NCI-H1436 (cell line): ENCODE data around the gene LRCH1.

Experiments
- DNase-seq: peaks from one replicate; lab custom pipeline; 2025; lab: John Stamatoyannopoulos, UW

Gene LRCH1

GRCh38 chr13:46712524-46712923 lies 159.6 kb downstream of the LRCH1 start:
- no peak for DNase-seq

GRCh38 chr13:46715363-46715762 lies 162.4 kb downstream of the LRCH1 start:
- DNase-seq, result no peak

GRCh38 chr13:46716821-46717220 lies 163.9 kb downstream of the LRCH1 start:
- no peak for DNase-seq

DNA sequence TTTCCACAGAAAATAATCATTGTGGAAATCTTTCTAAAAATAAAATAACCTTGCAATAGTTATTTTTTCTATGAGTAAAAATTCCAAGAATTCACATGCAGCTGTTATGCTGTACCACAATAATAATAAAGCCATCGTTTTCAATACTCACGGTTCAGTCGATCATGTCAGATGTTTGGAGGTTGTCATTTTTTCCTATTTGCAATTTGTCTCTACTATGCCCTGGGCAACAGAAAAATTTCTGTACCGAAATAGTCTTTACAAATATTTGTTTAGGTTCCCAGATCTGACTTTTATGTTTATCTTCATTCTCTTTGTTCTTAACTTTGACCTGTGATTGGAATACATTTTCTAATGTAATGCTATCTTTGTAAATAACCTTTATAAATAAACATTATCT lies 164.3 kb downstream of the LRCH1 start:
- DNase-seq, result no peak

- DNase-seq, result no peak
These were observed 164.9 kb downstream of the LRCH1 start for GRCh38 chr13:46717856-46718255.

DNA sequence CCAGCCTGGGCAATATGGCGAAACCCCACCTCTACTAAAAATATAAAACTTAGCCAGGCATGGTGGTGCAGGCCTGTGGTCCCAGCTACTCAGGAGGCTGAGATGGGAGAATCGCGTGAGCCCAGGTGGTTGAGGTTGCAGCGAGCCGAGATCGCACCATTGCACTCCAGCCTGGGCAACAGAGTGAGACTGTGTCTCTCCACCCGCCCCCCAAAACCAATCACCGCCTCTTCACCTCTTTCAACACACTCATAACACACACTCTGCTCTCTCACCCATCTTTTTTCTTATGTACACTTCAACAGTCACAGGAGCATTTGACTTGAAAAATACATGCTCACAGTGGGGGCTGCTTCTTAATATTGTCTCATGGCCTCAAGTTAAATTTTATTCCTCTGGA lies 167.2 kb downstream of the LRCH1 start:
- no peak for DNase-seq

GRCh38 chr13:46721054-46721453 lies 168.1 kb downstream of the LRCH1 start:
- DNase-seq, result peak; percentile 27

GRCh38 chr13:46726347-46726746 lies 173.4 kb downstream of the LRCH1 start:
- DNase-seq, result no peak

GRCh38 chr13:46728777-46729176 lies 175.8 kb downstream of the LRCH1 start:
- DNase-seq, result no peak

DNA sequence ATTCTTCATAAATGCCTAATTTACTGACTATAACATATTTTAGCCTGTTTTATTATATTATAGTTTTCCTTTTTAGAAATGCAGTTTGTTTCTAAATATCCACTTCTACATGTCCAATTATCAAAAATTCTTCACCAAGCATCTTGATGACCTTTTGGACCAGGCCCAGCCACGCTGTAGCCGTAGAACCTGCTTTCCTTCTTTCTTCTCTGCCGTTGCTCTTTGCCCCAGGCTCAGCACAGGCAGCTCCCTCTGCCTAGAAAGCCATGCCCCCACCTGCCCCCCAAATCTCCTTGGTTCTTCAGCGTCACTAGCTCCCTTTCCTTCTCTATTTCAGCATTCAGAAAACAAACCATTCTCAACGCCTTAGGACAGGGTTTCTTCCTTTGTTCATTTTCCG lies 178.6 kb downstream of the LRCH1 start:
- no peak for DNase-seq

- no peak for DNase-seq
These were observed 182.5 kb downstream of the LRCH1 start for GRCh38 chr13:46735425-46735824.

DNA sequence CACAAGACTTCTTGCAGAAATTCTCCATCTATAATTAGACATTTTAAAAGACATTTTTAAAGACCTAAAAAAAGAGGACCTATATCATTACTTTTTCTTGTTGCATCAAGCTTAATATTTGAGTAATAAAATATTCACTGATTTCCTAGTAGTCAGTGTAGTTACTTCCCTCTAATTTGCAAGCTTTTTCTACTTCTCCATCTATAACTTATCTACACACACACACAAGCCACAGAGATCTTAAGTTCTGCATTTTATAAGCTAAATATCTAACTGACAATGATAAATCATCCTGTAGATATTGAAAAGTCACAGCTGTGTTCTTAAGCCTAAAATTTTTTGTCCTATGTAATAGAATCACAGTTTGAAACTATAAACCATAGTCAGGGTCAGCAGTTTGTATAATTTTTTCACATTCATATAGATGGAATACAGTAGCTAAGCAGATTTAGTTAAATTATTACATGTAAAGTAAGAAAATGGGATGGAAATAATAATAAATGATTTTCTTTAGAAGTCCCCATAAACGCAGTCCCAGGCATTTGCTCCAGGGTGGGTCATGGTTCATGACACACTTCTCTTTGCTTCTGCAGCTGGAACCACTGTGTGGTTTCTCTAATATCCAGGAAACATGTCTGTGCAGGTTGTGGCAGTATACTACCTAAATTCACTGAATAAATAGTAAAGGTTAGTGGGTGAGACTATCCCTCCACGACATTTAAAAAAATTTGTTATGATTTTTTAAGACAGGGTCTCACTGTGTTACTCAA lies 183.8 kb downstream of the LRCH1 start:
- no peak for DNase-seq

- DNase-seq, result no peak
These were observed 185.1 kb downstream of the LRCH1 start for GRCh38 chr13:46738055-46738454.

- DNase-seq, result no peak
These were observed 185.8 kb downstream of the LRCH1 start for GRCh38 chr13:46738766-46739165.

DNA sequence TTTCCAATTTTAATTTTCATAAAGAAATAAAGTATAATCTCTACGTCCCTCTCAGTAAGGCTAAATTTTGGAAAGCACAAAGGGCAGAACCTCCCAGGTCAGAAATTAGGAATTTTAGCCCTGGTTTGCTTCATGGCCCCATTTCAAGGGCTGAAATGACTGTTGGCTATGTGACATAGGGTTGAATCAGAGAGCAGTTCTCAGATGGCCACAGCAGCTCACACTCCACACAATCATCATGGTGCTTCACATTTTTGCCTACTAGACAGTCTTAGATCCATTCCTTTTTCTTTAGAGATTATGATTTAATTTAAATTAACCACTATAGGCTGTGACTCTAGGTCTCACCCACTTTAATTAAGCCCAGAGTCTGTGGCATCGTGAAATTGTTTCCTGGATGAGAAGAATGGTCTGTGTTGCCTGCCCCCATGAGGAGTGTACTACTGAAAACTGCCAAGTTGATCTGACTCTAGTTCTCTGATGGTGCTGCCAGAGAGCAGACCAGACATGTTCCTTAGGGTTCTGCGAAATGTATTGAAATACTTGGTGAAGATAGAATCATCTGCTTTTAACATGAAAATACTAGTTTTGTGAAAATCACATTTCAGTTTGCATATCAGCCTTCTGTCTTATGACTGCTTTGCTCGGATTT lies 186.6 kb downstream of the LRCH1 start:
- DNase-seq, result no peak

DNA sequence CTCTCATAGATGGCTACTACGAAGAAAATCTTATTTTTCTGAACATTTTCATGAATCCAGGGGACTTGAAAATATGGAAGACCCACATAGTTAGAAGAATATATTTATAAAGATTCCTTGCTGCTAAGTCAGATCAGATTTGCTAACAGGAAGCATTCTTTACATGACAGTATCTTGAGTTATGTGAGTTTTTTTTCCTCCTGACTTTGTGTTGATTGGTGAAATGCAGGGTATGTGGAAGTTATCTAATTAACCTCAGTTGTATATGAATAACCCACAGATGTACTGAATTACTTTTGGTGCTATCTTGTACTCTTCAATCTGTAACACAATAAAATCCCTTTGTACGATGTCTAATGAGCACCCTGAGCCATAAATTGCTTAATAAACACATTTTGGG lies 190.2 kb downstream of the LRCH1 start:
- no peak for DNase-seq

DNA sequence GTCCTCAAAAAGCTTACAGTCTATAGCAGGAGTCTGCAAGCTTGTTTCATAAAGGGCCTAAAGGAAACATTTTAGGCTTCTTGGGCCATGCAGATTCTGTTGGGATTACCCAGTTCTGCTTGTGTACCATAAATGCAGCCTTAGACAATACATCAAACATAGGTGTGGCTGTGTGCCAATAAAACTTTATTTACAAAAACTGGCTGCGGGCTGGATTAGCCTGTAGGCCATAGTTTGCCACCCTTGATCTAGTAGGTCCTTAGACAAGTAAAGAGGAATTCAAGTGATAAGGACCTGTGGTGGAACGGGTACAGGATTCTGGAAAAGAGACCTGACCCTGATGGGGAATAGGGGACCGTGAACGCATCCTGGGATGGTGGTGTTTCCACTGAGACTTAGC lies 192.1 kb downstream of the LRCH1 start:
- no peak for DNase-seq

- no peak for DNase-seq
These were observed 192.7 kb downstream of the LRCH1 start for GRCh38 chr13:46745706-46746105.

GRCh38 chr13:46747031-46747820 lies 194.3 kb downstream of the LRCH1 start:
- DNase-seq, result no peak

DNA sequence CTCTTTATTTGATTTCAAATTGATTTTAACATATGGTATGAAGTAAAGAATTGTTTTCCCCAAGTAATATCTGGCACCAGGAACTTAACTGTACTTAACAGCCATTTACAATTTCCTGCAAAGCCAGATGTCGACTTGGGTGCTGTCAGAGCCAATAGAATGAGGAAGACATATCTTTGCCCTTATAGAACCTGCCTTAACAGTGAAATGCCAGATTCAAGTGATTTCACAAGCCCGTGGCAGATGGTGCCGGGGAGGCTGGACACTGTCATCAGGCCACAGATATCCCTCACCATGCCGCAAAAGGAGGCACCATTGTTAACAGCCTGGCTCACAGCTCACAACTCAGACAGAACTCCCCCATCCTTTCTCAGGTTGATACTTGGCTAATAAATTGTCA lies 195.3 kb downstream of the LRCH1 start:
- DNase-seq, result no peak

DNA sequence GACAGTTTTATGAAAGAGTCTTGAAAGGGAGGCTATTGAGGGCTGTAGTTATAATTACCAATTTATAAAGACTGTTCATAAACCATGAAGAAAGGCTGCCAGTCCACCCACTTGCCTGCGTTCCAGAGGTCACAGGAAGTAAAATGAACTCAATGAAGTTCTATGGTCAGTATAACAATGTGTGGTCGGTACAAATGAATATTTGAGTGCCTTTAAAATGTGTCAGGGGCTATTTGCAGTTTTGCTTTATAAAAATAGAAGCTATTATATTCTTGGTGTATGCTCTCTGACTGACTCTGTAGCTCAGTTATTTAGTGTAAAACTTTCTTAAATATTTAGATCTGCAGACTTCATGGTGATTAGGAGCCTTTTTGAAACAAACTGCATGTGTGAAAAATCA lies 197.0 kb downstream of the LRCH1 start:
- no peak for DNase-seq

- DNase-seq, result no peak
These were observed 199.1 kb downstream of the LRCH1 start for GRCh38 chr13:46751811-46752635.
